ENCODE data around the gene PRM1. TPM values are rescaled to one million over a fixed set of nuclear protein-coding genes. Genes with fewer than 3 reads are reported as not detected.
A peak's percentile ranks its signal among the peaks of the same experiment; 100 is the strongest.

PRM1 gene
- total RNA-seq, 1 experiment from 2014 or later = not detected

DNA sequence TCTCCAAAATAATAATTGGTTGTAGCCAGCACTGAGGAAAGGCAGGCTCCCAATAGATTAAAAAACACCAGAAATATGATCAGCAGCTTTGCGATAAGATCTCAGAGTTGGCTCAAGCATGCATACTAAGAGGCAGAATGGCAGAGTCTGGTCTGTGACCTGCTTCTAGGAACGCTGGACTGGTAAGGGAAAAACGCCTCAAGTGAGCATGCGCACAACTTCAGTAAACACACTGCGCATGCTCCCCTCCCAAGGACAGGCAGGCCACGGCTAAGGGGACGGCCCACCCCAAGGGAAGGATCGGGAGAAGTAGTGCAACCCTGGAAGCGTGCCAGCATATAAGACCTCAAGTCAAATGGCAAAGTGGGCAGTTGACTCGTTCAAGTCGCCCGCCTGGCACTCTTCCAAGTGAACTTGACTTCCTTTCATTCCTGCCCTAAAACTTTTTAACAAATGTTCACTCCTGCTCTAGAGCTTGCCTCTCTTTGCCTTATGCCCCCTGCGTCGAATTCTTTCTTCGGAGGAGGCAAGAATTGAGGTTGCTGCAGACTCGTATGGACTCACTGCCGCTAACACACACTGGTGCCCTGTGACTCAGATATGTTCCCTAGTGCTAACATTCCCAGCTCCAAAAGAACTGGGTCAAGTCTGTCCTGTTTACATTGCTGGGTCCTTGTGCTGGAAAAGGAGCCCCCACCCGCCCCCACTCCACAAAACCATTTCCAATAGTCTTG is 22.4 kb upstream of the PRM1 start:
- no peak overlapping the region for H2AK5ac ChIP-seq (ENCODE audit: insufficient read length, low read length)
- DNase-seq = no peak
- WGBS (ENCODE audit: extremely low coverage, insufficient read length, low lambda C conversion rate) = no CpG with 5 or more reads among the region's 18 CpGs
- no peak overlapping the region for H4K5ac ChIP-seq (ENCODE audit: insufficient read length, low read depth, low read length)
- no peaks in the 10 kb centered on the region for H3K79me1 ChIP-seq (ENCODE audit: insufficient read depth, low read depth, low read length, poor library complexity, severe bottlenecking)
- H2BK5ac ChIP-seq (ENCODE audit: insufficient read length, low read length) = no peak overlapping the region
- H3K4me1 ChIP-seq (ENCODE audit: insufficient read depth, low read length) = no peaks in the 10 kb centered on the region
- TF ChIP-seq, protein P1, sequence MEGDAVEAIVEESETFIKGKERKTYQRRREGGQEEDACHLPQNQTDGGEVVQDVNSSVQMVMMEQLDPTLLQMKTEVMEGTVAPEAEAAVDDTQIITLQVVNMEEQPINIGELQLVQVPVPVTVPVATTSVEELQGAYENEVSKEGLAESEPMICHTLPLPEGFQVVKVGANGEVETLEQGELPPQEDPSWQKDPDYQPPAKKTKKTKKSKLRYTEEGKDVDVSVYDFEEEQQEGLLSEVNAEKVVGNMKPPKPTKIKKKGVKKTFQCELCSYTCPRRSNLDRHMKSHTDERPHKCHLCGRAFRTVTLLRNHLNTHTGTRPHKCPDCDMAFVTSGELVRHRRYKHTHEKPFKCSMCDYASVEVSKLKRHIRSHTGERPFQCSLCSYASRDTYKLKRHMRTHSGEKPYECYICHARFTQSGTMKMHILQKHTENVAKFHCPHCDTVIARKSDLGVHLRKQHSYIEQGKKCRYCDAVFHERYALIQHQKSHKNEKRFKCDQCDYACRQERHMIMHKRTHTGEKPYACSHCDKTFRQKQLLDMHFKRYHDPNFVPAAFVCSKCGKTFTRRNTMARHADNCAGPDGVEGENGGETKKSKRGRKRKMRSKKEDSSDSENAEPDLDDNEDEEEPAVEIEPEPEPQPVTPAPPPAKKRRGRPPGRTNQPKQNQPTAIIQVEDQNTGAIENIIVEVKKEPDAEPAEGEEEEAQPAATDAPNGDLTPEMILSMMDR (conservative IDR thresholded peaks at IDR 0.05) = no peak
- no peak overlapping the region for H4K91ac ChIP-seq (ENCODE audit: insufficient read length, low read depth, low read length)
- H3K27me3 ChIP-seq (ENCODE audit: insufficient read depth, low read length) = no peaks in the 10 kb centered on the region
- H3K56ac ChIP-seq (ENCODE audit: insufficient read length, low read depth, low read length) = no peak overlapping the region
- no peaks in the 10 kb centered on the region; a peak in 1 of 5 replicates for H3K9me3 Mint-ChIP-seq
- H3T11ph ChIP-seq (ENCODE audit: low read length) = no peak overlapping the region
- no peaks in the 10 kb centered on the region for H4K20me1 ChIP-seq (ENCODE audit: control insufficient read depth, insufficient read depth, insufficient read length)
- H3K27ac Mint-ChIP-seq = 0 out of 7 replicates have a peak overlapping the region, but pooled peaks of 1 of the 3 experiments have one; percentile 29
- no peak overlapping the region for H2AFZ ChIP-seq (ENCODE audit: low read length)
- peaks cover 0 to 1% (median 0%) of the 10 kb centered on the region in 3 experiments; a peak in 1 of 7 replicates for H3K36me3 Mint-ChIP-seq (ENCODE audit: insufficient read depth in 1 of 3, low read depth in 3 of 3)
- no peak overlapping the region for H2BK15ac ChIP-seq (ENCODE audit: low read depth, low read length)
- no peak overlapping the region for H3K23ac ChIP-seq (ENCODE audit: insufficient read length, low read depth, low read length)
- no peak overlapping the region for H3K14ac ChIP-seq (ENCODE audit: insufficient read depth, low read length)
- no peak overlapping the region for H3K9ac ChIP-seq (ENCODE audit: extremely low read depth, insufficient read length, low read length)
- no peaks in the 10 kb centered on the region for H3K23me2 ChIP-seq (ENCODE audit: insufficient read length, low read depth, low read length, poor library complexity, severe bottlenecking)
- H3K27me3 Mint-ChIP-seq (ENCODE audit: low read depth) = no peaks in the 10 kb centered on the region; the same call in 1 of the 2 replicates
- no peak overlapping the region for H4K8ac ChIP-seq (replicated peaks; ENCODE audit: insufficient read length, low read depth, low read length)
- no peak overlapping the region for H2BK120ac ChIP-seq (ENCODE audit: low read depth, low read length, poor library complexity, severe bottlenecking)
- no peak overlapping the region for H3K27ac ChIP-seq (ENCODE audit: insufficient read length, low read depth, low read length)
- no peaks in the 10 kb centered on the region for H3K9me3 ChIP-seq (ENCODE audit: control insufficient read depth, low read depth, low read length)
- no peak overlapping the region for H2BK12ac ChIP-seq (ENCODE audit: insufficient read length, low read depth, low read length)
- no peak overlapping the region for H3K18ac ChIP-seq (ENCODE audit: insufficient read length, low read depth, low read length)
- no peak overlapping the region for H3K4me3 Mint-ChIP-seq
- H3K4me2 ChIP-seq (ENCODE audit: insufficient read depth, insufficient read length, low read length) = no peak overlapping the region
- no peak overlapping the region for H2BK20ac ChIP-seq (ENCODE audit: low read depth, low read length, poor library complexity, severe bottlenecking)
- H3K4ac ChIP-seq (ENCODE audit: low read depth, low read length) = no peak overlapping the region
- 0 out of 2 replicates have a peak, but pooled peaks cover 2% of the 10 kb centered on the region for H3K79me2 ChIP-seq (ENCODE audit: insufficient read depth, low read length)
- H3K4me1 Mint-ChIP-seq = peaks cover 4 to 8% of the 10 kb centered on the region in 2 experiments

All from H9 (cell line).